HepG2 (cell line): ENCODE data around the gene NCDN. TPM values are rescaled to one million over a fixed set of nuclear protein-coding genes. Genes with fewer than 3 reads are reported as not detected.

ENCODE experiments used
- CREM ChIP-seq, 2 experiments: sonication (generic) in 1 of 2; formaldehyde crosslinking in 1 of 2; IDR thresholded peaks; 2 replicates each; pipeline versions ENCODE4 v1.4.0 to v1.6.1; 2016 to 2020; ENCODE audit warnings: antibody characterized with exemption in 1 of 2, mild to moderate bottlenecking in 1 of 2, missing genetic modification reagents in 1 of 2
- DMAP1 ChIP-seq: IDR thresholded peaks from 2 replicates; pipeline ENCODE4 v1.6.1; 2016
- GFI1 ChIP-seq: sonication (generic); formaldehyde crosslinking; IDR thresholded peaks from 2 replicates; pipeline ENCODE4 v1.5.0; 2020; ENCODE audit warnings: missing genetic modification reagents, mild to moderate bottlenecking, borderline replicate concordance
- POGZ ChIP-seq: sonication (generic); formaldehyde crosslinking; IDR thresholded peaks from 2 replicates; pipeline ENCODE4 v1.4.0; 2020; ENCODE audit warnings: mild to moderate bottlenecking, missing genetic modification reagents
- POLR2AphosphoS2 ChIP-seq: IDR thresholded peaks from 2 replicates; pipeline ENCODE4 v1.6.1; 2011; ENCODE audit warnings: low read depth, low read length, improper control_type of control experiment
- SALL1 ChIP-seq: sonication (generic); formaldehyde crosslinking; IDR thresholded peaks from 2 replicates; pipeline ENCODE4 v1.8.0; 2022; ENCODE audit warnings: mild to moderate bottlenecking, missing genetic modification reagents
- SP5 ChIP-seq: IDR thresholded peaks from 2 replicates; pipeline ENCODE4 v1.6.1; 2016; ENCODE audit warnings: low read depth, borderline replicate concordance
- TGIF2 ChIP-seq: IDR thresholded peaks from 2 replicates; pipeline ENCODE4 v1.6.1; 2016; ENCODE audit warnings: control low read depth, missing compliant biosample characterization
- ZBTB20 ChIP-seq: sonication (generic); formaldehyde crosslinking; IDR thresholded peaks from 2 replicates; pipeline ENCODE4 v1.8.1; 2023; ENCODE audit warnings: missing genetic modification reagents, low read depth, mild to moderate bottlenecking, borderline replicate concordance
- ZFP91 ChIP-seq: sonication (generic); formaldehyde crosslinking; IDR thresholded peaks from 2 replicates; pipeline ENCODE4 v1.9.0; 2022; ENCODE audit warnings: missing genetic modification reagents, mild to moderate bottlenecking, borderline replicate concordance
- ZGPAT ChIP-seq: IDR thresholded peaks from 2 replicates; pipeline ENCODE4 v1.6.1; 2016; ENCODE audit warnings: mild to moderate bottlenecking
- ZNF205 ChIP-seq: IDR thresholded peaks from 2 replicates; pipeline ENCODE4 v1.6.1; 2018; ENCODE audit warnings: missing biosample characterization, missing genetic modification reagents
- ZNF362 ChIP-seq: sonication (generic); formaldehyde crosslinking; IDR thresholded peaks from 2 replicates; pipeline ENCODE4 v1.4.0; 2020; ENCODE audit warnings: missing genetic modification reagents, mild to moderate bottlenecking, borderline replicate concordance
- ZNF512B ChIP-seq: sonication (generic); formaldehyde crosslinking; IDR thresholded peaks from 2 replicates; pipeline ENCODE4 v1.5.1; 2020; ENCODE audit warnings: missing genetic modification reagents, mild to moderate bottlenecking, borderline replicate concordance
- ZNF687 ChIP-seq: sonication (generic); formaldehyde crosslinking; IDR thresholded peaks from 2 replicates; pipeline ENCODE4 v1.5.1; 2020; ENCODE audit warnings: mild to moderate bottlenecking, missing genetic modification reagents, moderate library complexity
- ZSCAN31 ChIP-seq: sonication (generic); formaldehyde crosslinking; IDR thresholded peaks from 2 replicates; pipeline ENCODE4 v1.5.0; 2020; ENCODE audit warnings: low read depth, mild to moderate bottlenecking, missing genetic modification reagents
- ZSCAN9 ChIP-seq: IDR thresholded peaks from 2 replicates; pipeline ENCODE4 v1.6.1; 2016; ENCODE audit warnings: borderline replicate concordance
- polyA plus RNA-seq, 8 experiments: library from polyadenylated mRNA; depleted of rRNA in 3 of 8; stranded (reverse) in 7 of 8; unstranded in 1 of 8; fragments of >200 nt; fragmentation: Illumina TruSeq in 4 of 8; extraction: Trizol in 4 of 8; gene quantifications; 2 replicates each; pipeline versions ENCODE4 v1.2.1 to v1.2.3, GENCODE V29; 2011 to 2016; ENCODE audit warnings: low read depth in 4 of 8, missing spikeins in 1 of 8, mixed read lengths in 1 of 8; ENCODE audit not compliant: insufficient read depth in 1 of 8
- total RNA-seq, 5 experiments: library from RNA; depleted of rRNA; stranded (reverse); fragments of >200 nt; fragmentation: Illumina TruSeq; extraction: Trizol; gene quantifications; 2 replicates each; pipeline ENCODE4 v1.2.3, GENCODE V29; 2016; ENCODE audit warnings: low read depth in 1 of 5

Gene NCDN
- total and polyA plus RNA-seq, 2 of the 13 experiments (the other 11 are each of a cell fraction or from before 2014, with no cell fraction given), result 6.6 to 9.3 TPM

- TF ChIP-seq ZNF512B (CRISPR knock-in tag) (no peak), ZFP91 (CRISPR knock-in tag) (no peak), POGZ (CRISPR knock-in tag) (no peak), SALL1 (CRISPR knock-in tag) (no peak), ZSCAN9 (CRISPR knock-in tag) (no peak), TGIF2 (CRISPR knock-in tag) (no peak), GFI1 (CRISPR knock-in tag) (peak; percentile 38; the same call in 1 of the 2 replicates), DMAP1 (CRISPR knock-in tag) (no peak), ZNF687 (CRISPR knock-in tag) (no peak), ZBTB20 (CRISPR knock-in tag) (no peak), ZNF362 (0 out of 2 replicates have a peak, but pooled peaks have one; percentile 17), POLR2AphosphoS2 (no peak), ZNF205 (CRISPR knock-in tag) (no peak), ZGPAT (CRISPR knock-in tag) (no peak), CREM (IDR thresholded peaks at IDR 0.05) (no peak), CREM (CRISPR knock-in tag; IDR thresholded peaks at IDR 0.05) (no peak), ZSCAN31 (CRISPR knock-in tag) (no peak), SP5 (CRISPR knock-in tag) (0 out of 2 replicates have a peak, but pooled peaks have one; percentile 29)
These were observed 35.6 kb downstream of the NCDN start (continued) for GRCh38 chr1:35592991-35593769.
